Prostate gland (tissue), 2 donors: ENCODE measurements around the gene MXI1. TPM values are rescaled to one million over a fixed set of nuclear protein-coding genes. Genes with fewer than 3 reads are reported as not detected.

ENCODE experiments used
- DNase-seq: peaks from one replicate; pipeline ENCODE4 v3.0.0-alpha.2; 2019; ENCODE audit warnings: low spot score
- H3K27ac ChIP-seq, 2 donors: fragments of 200-600 bp; sonication (generic); 2 replicates each; pipeline ENCODE4 v1.5.1; 2017 to 2019
- H3K27me3 ChIP-seq: fragments of 200-600 bp; sonication (generic); replicated peaks from 2 replicates; pipeline ENCODE4 v1.5.1; 2019; ENCODE audit not compliant: insufficient read depth
- H3K36me3 ChIP-seq, 2 donors: fragments of 200-600 bp; sonication (generic); 1 replicate in 1 of 2; 2 replicates in 1 of 2; pipeline versions ENCODE4 v1.5.1 to v1.8.1; 2017 to 2019
- H3K4me1 ChIP-seq: fragments of 200-600 bp; sonication (generic); replicated peaks from 2 replicates; pipeline ENCODE4 v1.5.1; 2019
- H3K4me3 ChIP-seq, 2 donors: fragments of 200-600 bp; sonication (generic); 2 replicates each; pipeline ENCODE4 v1.5.1; 2017 to 2019
- H3K9me3 ChIP-seq: fragments of 200-600 bp; sonication (generic); 2 replicates; pipeline ENCODE4 v1.5.1; 2017
- POLR2A ChIP-seq: fragments of 450-650 bp; IDR thresholded peaks from one replicate; pipeline ENCODE4 v1.6.1; 2016; ENCODE audit warnings: antibody characterized with exemption, mild to moderate bottlenecking
- POLR2AphosphoS5 ChIP-seq: sonication (generic); formaldehyde crosslinking; IDR thresholded peaks from one replicate; pipeline ENCODE4 v1.6.1; 2017; ENCODE audit warnings: antibody characterized with exemption
- WGBS: methylation state at CpG from one replicate; pipeline ENCODE4 v1.1.5; 2018; 5-methylcytosine and 5-hydroxymethylcytosine counted together
- intact Hi-C: fragments of 100-400 bp; cut with DNase I; formaldehyde crosslinking; loops from one replicate; pipeline ENCODE4 v1.14.2; 2022
- total RNA-seq, 2 donors: library from RNA; depleted of rRNA; stranded (reverse); fragments of >200 nt; gene quantifications; one replicate each; pipeline ENCODE4 v1.1.0, GENCODE V29; 2016
- TF ChIP-seq, protein P1 (sequence below), 4 experiments: fragments of 200-600 bp in 2 of 4; fragments of 450-650 bp in 2 of 4; sonication (generic) in 2 of 4; IDR thresholded peaks; 1 replicate in 3 of 4; 2 replicates in 1 of 4; pipeline ENCODE4 v1.5.1; 2016 to 2019; ENCODE audit warnings: antibody characterized with exemption in 4 of 4, mild to moderate bottlenecking in 2 of 4, moderate library complexity in 2 of 4

MXI1 gene
- total RNA-seq, 2 donors from 2014 or later, result 36.3 to 83.3 TPM

DNA sequence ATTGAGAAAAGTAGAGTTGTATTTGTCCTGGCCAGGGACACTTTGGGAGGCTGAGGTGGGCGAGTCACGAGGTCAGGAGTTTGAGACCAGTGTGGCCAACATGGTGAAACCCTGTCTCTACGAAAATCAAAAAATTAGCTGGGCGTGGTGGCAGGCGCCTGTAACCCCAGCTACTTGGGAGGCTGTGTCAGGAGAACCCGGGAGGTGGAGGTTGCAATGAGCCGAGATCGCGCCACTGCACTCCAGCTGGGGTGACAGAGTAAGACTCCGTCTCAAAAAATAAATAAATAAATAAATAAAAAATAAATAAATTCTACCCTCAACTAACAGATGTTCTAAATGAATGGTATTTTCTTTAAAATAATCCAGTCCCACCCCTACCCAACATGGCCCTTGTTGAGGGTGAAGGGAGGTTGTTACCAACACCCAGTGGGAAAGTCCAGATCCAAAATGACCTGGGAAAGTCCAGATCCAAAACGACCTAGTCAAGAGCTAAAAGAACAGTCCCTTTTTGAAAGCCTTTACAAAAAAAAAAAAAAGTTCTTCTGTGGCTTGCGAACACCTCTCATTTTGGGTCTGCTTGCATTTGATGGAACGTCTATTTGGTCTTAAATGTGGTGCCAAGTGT is 16.0 kb downstream of the MXI1 start:
- H3K4me1 ChIP-seq, result no peaks in the 10 kb centered on the region
- no peak for DNase-seq
- no peaks in the 10 kb centered on the region for H3K27me3 ChIP-seq
- WGBS, result 90% methylated on average over 13 of the region's 13 CpGs
- intact Hi-C loops, result loop anchor here (5.0 kb wide), 1 partner anchor 86 kb away; no protein-coding TSS in a partner anchor
- H3K36me3 ChIP-seq, result no peaks in the 10 kb centered on the region
- no peak overlapping the region for H3K27ac ChIP-seq
- H3K4me3 ChIP-seq, result no peak overlapping the region
- TF ChIP-seq, protein P1, sequence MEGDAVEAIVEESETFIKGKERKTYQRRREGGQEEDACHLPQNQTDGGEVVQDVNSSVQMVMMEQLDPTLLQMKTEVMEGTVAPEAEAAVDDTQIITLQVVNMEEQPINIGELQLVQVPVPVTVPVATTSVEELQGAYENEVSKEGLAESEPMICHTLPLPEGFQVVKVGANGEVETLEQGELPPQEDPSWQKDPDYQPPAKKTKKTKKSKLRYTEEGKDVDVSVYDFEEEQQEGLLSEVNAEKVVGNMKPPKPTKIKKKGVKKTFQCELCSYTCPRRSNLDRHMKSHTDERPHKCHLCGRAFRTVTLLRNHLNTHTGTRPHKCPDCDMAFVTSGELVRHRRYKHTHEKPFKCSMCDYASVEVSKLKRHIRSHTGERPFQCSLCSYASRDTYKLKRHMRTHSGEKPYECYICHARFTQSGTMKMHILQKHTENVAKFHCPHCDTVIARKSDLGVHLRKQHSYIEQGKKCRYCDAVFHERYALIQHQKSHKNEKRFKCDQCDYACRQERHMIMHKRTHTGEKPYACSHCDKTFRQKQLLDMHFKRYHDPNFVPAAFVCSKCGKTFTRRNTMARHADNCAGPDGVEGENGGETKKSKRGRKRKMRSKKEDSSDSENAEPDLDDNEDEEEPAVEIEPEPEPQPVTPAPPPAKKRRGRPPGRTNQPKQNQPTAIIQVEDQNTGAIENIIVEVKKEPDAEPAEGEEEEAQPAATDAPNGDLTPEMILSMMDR (IDR thresholded peaks at IDR 0.05), result no peak
- no peak for TF ChIP-seq POLR2A
- TF ChIP-seq POLR2AphosphoS5, result no peak
- no peaks in the 10 kb centered on the region for H3K9me3 ChIP-seq

DNA sequence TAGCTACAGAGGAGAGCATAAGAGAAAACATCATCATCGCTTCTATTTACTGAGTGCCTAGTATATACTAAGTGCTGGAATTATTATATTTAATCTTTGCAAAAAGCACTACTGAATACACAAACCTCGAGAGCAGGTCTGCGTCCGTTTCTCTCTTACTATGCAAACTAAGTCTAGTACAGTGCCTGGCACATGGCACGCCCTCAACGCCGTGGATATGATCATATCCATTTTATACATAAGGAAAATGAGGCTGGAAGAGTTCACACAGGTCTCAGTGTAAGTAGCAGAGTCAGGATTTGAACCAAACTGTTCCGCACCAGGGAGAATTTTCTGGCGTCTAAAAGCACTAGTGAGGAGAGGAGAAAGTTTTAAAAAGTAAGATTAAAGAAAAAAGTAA is 17.6 kb downstream of the MXI1 start:
- H3K4me1 ChIP-seq, result no peaks in the 10 kb centered on the region
- H3K4me3 ChIP-seq, result no peak overlapping the region
- no peaks in the 10 kb centered on the region for H3K9me3 ChIP-seq
- no peaks in the 10 kb centered on the region for H3K27me3 ChIP-seq
- DNase-seq, result no peak
- peak overlapping the region; percentile 96 for H3K27ac ChIP-seq
- TF ChIP-seq POLR2A (no peak), POLR2AphosphoS5 (no peak)
- TF ChIP-seq, protein P1 (IDR thresholded peaks at IDR 0.05), result no peak
- WGBS, result 79% methylated on average over 9 of the region's 9 CpGs
- intact Hi-C loops, result loop anchor here (5.0 kb wide), 3 partner anchors 52 to 272 kb away; partner anchors contain the start of gene DUSP5
- no peaks in the 10 kb centered on the region for H3K36me3 ChIP-seq

DNA sequence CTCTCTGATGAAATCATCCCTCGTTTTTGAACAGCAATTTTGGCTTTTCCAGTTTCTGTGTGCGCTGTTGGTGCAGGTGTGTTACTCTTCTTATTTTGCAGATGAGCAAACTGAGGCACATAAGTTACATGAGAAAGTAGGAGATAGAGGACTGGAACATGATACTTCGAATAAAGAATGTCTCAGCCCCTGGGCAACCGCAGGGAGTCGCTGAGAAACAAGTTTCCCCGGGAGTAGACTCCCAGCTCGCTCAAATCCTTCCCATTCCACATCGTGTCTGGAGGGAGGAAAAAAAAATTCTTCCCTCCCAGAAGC is 18.0 kb downstream of the MXI1 start:
- intact Hi-C loops, result loop anchor here (5.0 kb wide), 2 partner anchors 52 to 272 kb away; partner anchors contain the start of gene DUSP5
- no peaks in the 10 kb centered on the region for H3K9me3 ChIP-seq
- H3K27me3 ChIP-seq, result no peaks in the 10 kb centered on the region
- H3K4me1 ChIP-seq, result no peaks in the 10 kb centered on the region
- peak overlapping the region; percentile 96 for H3K27ac ChIP-seq
- H3K4me3 ChIP-seq, result peak overlapping the region; percentile 78 to 89
- H3K36me3 ChIP-seq, result no peaks in the 10 kb centered on the region
- no peak for DNase-seq
- 4% methylated on average over 8 of the region's 8 CpGs for WGBS
- TF ChIP-seq POLR2AphosphoS5 (no peak), POLR2A (no peak)
- TF ChIP-seq, protein P1 (IDR thresholded peaks at IDR 0.05), result no peak

DNA sequence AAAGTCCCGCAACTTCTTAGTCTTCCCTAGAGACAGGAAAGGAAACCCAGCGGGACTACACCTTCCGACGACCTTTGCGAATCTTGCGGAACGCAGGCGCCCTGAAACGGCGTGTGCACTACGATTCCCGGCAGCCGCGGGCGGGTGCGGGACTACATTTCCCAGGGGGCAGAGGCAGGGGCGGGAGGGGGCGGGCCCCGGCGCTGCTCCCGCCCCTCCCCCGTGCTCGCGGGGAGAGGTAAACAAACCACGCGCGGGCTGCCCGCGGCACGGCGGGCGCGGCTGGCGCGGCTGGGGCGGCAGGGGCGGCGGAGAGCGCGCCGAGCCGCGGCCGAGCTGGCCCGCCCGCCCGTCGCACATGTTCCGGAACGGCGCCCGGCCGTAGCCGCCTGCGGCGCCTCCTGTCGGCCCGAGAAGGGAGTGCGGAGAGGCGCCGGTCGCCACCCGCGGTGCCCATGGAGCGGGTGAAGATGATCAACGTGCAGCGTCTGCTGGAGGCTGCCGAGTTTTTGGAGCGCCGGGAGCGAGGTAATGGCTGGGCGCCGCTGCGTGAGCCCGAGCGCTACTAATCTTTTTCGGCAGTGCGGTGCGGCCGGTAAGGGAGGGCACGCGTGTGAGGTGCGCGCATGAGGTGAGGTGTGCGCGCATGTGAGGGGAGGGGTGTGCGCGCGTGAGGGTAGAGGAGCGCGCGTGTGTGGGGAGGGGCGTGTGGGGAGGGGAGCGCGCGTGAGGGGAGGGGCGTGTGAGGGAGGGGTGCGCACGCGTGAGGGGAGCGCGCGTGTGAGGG is 18.5 kb downstream of the MXI1 start:
- H3K27ac ChIP-seq, result peak overlapping the region; percentile 96
- TF ChIP-seq POLR2AphosphoS5 (peak; percentile 93), POLR2A (peak; percentile 36)
- TF ChIP-seq, protein P1 (IDR thresholded peaks at IDR 0.05), result peak; percentile 56 to 83 (median 75)
- no peaks in the 10 kb centered on the region for H3K4me1 ChIP-seq
- H3K9me3 ChIP-seq, result no peaks in the 10 kb centered on the region
- peak overlapping the region; percentile 78 to 89 for H3K4me3 ChIP-seq
- intact Hi-C loops, result loop anchor here (1.0 to 5.0 kb wide), 3 partner anchors 16 to 271 kb away; partner anchors contain the start of gene DUSP5
- peak; percentile 90 for DNase-seq
- no peaks in the 10 kb centered on the region for H3K36me3 ChIP-seq
- under 1% methylated on average over 54 of the region's 103 CpGs for WGBS
- no peaks in the 10 kb centered on the region for H3K27me3 ChIP-seq
